Glomerular visceral epithelial cell (primary cell): ENCODE results near the gene BCL6B.

Experiments
- DNase-seq: peaks from one replicate; pipeline ENCODE4 v3.0.0-alpha.2; 2016; ENCODE audit errors: extremely low spot score

Gene BCL6B

DNA sequence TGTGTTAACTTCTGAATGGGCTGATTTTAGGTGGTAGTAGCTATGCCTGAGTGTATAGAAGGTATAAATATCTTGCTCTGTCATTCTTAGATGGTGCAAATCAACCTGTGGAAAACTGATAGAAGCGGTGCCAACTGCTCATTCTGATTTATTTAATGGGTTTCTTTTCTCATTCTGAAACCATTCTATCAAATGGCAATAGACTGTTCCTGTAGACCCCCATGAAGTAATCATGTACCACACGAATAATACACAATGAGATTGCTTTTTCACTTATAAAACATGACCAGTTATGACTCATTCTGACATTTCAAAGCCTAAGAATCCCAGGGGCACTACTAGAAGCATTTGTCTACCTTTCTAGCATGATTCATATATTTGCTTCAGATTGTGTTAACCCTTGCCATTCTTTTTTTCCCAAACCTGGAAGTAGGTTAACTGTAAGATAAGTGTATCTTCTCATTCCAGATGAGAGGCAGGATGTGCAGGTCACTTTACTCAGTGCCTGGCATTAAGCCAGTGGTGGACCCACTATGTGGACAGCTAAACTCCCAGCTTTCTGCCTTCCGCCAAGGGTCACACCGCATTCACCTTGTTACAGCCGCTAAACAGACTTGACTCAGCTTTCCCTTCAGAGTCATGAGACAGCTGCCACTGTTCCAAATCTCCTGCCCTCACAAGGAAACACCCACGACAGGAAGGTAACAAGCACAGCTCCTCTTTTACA, 37.5 kb downstream of the BCL6B start:
- peak; percentile 93 for DNase-seq

DNA sequence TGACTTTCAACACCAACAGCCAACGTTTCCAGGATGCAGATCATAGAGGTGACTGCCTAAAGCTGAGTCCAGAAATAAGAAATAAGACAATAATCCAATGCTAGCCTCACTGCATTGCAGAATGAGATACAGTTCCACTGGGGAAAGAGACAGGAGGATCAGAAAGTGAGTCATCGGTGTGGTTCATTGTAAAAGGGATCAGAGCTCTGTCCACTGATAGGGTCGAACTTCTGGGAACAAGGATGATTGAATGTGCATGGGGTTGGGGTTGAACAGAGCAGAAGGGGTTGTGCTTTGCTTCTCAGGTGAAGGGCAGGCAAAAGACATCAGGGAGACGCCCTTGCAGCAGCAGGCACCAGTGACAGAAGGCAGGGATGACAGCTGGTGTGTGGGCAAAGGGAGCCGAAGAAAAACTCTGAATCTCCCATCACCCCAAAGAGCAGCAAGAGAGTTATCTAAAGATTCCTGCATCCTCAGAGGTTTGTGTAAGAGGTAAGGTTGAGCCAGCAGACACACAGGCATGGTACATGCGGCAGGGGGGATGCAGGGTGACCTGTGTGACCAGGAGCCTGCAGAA, 40.8 kb downstream of the BCL6B start:
- no peak for DNase-seq

DNA sequence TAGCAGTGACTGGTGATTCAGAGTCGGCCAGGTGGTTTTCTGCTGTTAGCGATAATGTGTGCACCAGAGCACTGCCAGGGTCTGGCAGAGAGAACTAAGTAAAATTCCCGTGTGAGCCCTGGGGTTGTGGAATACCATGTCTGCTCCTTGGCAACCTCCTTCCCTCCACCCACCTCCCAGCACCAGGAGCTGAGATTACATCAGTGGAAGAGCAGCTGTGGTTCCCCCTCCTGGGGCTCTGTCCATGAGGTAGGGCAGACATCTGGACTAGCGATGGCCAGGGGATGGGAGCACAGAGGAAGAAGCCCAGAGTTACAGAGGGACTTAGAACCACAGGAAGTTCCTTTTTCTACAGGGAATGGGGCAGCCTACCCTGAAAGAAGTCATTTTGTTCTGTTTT, 41.4 kb downstream of the BCL6B start:
- DNase-seq: peak; percentile 80

DNA sequence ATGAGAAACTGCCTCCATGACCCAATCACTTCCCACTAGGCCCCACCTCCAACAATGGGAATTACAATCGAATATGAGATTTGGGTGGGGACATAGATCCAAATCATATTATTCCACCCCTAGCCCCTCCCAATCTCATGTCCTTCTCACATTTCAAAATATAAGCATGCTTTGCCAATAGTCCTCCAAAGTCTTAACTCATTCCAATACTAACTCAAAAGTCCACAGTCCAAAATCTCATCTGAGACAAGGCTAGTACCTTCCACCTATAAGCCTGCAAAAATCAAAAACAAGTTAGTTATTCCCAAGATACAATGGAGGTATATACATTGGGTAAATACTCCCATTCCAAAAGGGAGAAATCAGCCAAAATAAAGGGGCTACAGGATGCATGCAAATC, 44.3 kb downstream of the BCL6B start:
- DNase-seq: no peak

DNA sequence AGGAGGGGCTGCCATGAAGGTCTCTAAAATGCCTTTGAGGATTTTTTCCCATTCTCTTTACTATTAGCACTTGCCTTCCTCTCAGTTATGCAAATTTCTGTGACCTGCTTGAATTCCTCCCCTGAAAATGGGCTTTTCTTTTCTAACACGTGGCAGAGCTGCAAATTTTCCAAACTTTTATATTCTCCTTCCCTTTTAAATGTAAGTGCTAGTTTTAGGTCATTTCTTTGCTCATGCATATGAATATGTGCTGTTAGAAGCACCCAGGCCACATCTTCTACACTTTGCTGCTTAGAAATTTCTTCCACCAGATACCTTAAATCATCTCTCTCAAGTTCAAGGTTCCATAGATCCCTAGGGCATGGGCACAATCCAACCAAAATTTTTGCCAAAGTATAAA, 45.4 kb downstream of the BCL6B start:
- no peak for DNase-seq

DNA sequence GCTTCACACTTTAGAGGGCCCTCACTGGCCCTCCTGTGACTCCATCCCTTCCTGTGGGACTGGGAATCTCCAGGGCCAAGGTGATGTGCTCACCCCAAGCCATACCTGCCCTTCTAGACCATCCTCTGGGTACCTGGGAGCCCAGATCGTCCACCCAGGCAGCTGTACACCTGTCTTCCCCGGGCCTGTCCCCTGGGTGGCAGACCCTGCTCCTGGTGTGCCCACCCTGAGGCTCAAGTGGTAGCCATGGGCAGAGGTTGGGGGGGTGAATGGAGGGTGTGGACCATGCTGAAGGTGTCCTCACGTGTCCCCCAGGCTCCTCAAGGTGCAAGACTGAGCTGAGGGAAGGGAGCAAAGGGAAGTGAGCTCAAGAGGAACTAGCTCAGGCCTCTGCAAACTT, 47.9 kb downstream of the BCL6B start:
- DNase-seq: no peak

DNA sequence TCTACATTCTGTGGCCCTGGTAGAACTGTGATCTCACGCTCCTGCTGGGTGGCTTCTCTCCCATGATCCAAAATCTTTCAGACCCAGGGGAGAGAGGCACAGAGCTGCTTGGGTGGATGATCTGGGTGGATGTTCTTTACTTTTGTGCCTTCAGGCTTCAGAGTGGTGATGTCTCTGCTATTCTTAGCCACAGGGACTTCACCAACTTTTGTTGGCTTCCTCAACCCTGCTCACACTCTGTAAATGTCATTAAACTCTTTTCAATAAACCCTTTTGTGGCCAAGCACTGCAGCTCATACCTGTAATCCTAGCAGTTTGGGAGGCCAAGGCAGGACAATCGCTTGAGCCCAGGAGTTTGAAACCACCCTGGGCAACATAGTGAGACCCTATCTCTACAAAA, 49.6 kb downstream of the BCL6B start:
- DNase-seq: no peak

DNA sequence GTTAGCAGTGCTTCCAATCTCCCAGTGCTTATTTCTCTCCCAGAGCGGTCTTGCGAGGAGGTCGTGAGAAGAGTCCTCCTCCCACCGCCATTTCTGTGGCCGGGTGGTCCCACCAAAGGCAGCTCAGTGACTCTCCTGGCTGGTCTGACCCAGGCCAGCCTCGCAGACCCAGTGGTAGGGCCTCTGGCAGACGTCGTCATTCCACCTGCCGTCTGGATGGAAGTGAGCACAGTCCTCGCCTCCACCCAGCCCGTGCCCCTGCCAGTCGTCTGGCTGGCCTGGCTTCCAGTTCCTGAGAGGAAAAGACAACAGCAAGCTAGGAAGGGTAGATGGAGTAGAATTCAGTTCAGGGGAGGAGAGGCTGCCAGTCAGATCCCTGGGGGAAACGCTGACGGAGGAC, 52.1 kb downstream of the BCL6B start:
- DNase-seq: no peak

DNA sequence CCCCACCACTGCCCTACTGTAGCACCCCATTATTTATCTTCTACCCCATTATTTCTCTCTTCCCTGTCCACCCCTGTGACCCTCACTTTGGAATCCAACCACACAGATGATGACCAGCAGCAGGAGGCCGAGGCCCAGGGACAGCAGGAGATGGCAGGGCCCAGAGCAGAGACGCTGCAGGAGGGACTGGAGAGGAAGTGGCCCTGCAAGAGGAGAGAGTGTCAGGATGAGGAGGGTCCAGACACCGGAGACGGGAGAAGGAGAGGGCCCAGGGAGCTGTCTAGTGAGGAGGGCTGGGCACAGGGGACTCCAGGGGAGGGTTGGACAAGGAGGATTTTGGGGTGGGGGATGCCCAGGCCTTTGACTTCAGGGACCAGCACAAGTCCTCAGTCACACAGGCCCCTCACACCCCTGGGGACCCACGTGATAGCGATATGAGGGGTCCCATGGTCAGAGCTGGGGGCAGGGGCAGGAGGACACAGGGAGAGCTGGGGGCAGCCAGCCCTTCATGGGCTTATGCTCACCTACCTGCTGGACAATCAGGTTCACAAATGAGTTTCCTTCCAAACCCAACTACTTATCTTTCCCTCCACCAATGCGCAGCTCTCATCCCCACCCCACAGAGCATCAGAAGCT, 55.2 kb downstream of the BCL6B start:
- DNase-seq: no peak

DNA sequence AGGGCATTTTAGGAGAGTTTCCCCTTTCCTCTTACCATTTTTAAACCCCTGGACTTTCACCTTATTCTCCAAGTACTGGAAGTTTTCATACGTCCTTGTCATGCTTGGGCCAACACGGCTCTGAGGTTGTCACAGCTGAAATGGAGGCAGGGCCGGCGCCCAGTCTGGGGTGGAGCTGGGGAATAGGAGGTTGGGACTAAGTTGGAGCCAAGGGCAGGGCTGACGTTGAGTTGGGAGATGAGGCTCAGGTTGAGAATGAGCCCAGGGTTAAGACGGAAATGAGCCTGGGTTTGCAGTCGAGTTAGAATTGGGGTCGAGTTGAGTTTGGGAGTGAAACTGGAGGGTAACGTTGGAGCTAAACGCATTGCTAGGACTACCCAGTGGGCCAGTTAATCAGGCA, 55.9 kb downstream of the BCL6B start:
- DNase-seq: no peak
